Measurements from ENCODE around the gene HOATZ. TPM values are rescaled to one million over a fixed set of nuclear protein-coding genes. Genes with fewer than 3 reads are reported as not detected.

The HOATZ gene
- total and polyA plus RNA-seq, 2 donors from 2014 or later: not detected

- no peak overlapping the region for H3K27ac ChIP-seq (ENCODE audit: low read depth in 2 of 2, low read length in 2 of 2)
- no peak overlapping the region for H3K9ac ChIP-seq (ENCODE audit: low read length in 3 of 3)
- intact Hi-C loops (cut with DNase I): no loop called here
Observed at GRCh38 chr11:111574373-111575225, 60.0 kb downstream of the HOATZ start.

DNA sequence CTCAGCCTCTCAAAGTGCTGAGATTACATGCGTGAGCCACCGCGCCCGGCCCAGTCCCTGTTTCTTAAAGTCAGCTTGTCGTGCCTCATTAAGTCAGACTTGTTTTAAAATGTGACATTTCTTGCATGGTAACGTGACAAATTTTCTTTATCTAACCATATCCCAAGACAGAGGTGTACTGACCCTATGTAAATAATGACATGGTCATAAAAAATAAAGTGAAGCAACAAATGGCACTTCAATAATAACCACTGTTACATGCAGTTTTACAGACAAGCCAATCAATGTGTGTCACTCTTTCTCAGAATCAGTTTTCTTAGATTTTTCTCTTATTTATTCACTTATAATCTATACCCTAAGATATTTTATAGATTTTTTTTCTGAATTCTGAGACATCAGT lies 61.2 kb downstream of the HOATZ start:
- intact Hi-C loops (cut with DNase I): no loop called here
- Histone ChIP-seq H3K9me3 (ENCODE audit: control insufficient read depth in 2 of 3, insufficient read depth in 1 of 3, low read length in 3 of 3) (no peaks in the 10 kb centered on the region), H3K9ac (ENCODE audit: low read length in 3 of 3) (no peak overlapping the region), H3K4me1 (ENCODE audit: control insufficient read depth in 2 of 3, insufficient read depth in 2 of 3, low read depth in 1 of 3, low read length in 3 of 3) (peaks cover 0 to 10% (median 7%) of the 10 kb centered on the region in 3 donors), H3K27ac (ENCODE audit: low read depth in 2 of 2, low read length in 2 of 2) (no peak overlapping the region), H3K4me3 (ENCODE audit: low read length in 3 of 3) (no peak overlapping the region), H3K36me3 (ENCODE audit: control insufficient read depth in 2 of 3, insufficient read depth in 3 of 3, low read length in 3 of 3) (no peaks in the 10 kb centered on the region), H3K27me3 (ENCODE audit: control insufficient read depth, insufficient read depth, low read length) (no peaks in the 10 kb centered on the region)
- DNase-seq (no peak), FAIRE-seq (no peak)
- TF ChIP-seq CTCF (IDR thresholded peaks at IDR 0.05; ENCODE audit: borderline replicate concordance, extremely low read depth, insufficient read depth): no peak

More at GRCh38 chr11:111574373-111575225, 60.0 kb downstream of the HOATZ start:
- H3K36me3 ChIP-seq (ENCODE audit: control insufficient read depth in 2 of 3, insufficient read depth in 3 of 3, low read length in 3 of 3): no peaks in the 10 kb centered on the region
- no peaks in the 10 kb centered on the region for H3K9me3 ChIP-seq (ENCODE audit: control insufficient read depth in 2 of 3, insufficient read depth in 1 of 3, low read length in 3 of 3)
- FAIRE-seq: no peak
- DNase-seq: no peak
- H3K4me1 ChIP-seq (ENCODE audit: control insufficient read depth in 2 of 3, insufficient read depth in 2 of 3, low read depth in 1 of 3, low read length in 3 of 3): peaks cover 0 to 10% (median 7%) of the 10 kb centered on the region in 3 donors
- no peak for TF ChIP-seq CTCF (IDR thresholded peaks at IDR 0.05; ENCODE audit: borderline replicate concordance, extremely low read depth, insufficient read depth)
- H3K27me3 ChIP-seq (ENCODE audit: control insufficient read depth, insufficient read depth, low read length): no peaks in the 10 kb centered on the region
- H3K4me3 ChIP-seq (ENCODE audit: low read length in 3 of 3): no peak overlapping the region

- Histone ChIP-seq H3K27ac (ENCODE audit: low read depth in 2 of 2, low read length in 2 of 2) (no peak overlapping the region), H3K9me3 (ENCODE audit: control insufficient read depth in 2 of 3, insufficient read depth in 1 of 3, low read length in 3 of 3) (no peaks in the 10 kb centered on the region), H3K27me3 (ENCODE audit: control insufficient read depth, insufficient read depth, low read length) (no peaks in the 10 kb centered on the region), H3K4me3 (ENCODE audit: low read length in 3 of 3) (no peak overlapping the region), H3K4me1 (ENCODE audit: control insufficient read depth in 2 of 3, insufficient read depth in 2 of 3, low read depth in 1 of 3, low read length in 3 of 3) (peaks cover 0 to 2% (median 0%) of the 10 kb centered on the region in 3 donors), H3K9ac (ENCODE audit: low read length in 3 of 3) (no peak overlapping the region), H3K36me3 (ENCODE audit: control insufficient read depth in 2 of 3, insufficient read depth in 3 of 3, low read length in 3 of 3) (no peaks in the 10 kb centered on the region)
- FAIRE-seq (no peak), DNase-seq (no peak)
- no peak for TF ChIP-seq CTCF (IDR thresholded peaks at IDR 0.05; ENCODE audit: borderline replicate concordance, extremely low read depth, insufficient read depth)
- intact Hi-C loops (cut with DNase I): no loop called here
Observed at GRCh38 chr11:111577821-111578220, 63.2 kb downstream of the HOATZ start.

All from kidney (tissue), 14 donors.